Colonic mucosa (tissue), 4 donors: ENCODE data around the gene ACTR5. TPM values are rescaled to one million over a fixed set of nuclear protein-coding genes. Genes with fewer than 3 reads are reported as not detected.

Source experiments
- DNase-seq: peaks from one replicate; pipeline ENCODE4 v3.0.0-alpha.2; 2020
- H3K27ac ChIP-seq: fragments of 200-600 bp; one replicate; pipeline ENCODE4 v1.8.0; 2021
- H3K27me3 ChIP-seq: fragments of 200-600 bp; one replicate; pipeline ENCODE4 v1.8.0; 2021
- H3K36me3 ChIP-seq: fragments of 200-600 bp; one replicate; pipeline ENCODE4 v1.8.0; 2021
- H3K4me1 ChIP-seq: fragments of 200-600 bp; one replicate; pipeline ENCODE4 v1.8.0; 2021; ENCODE audit warnings: mild to moderate bottlenecking
- H3K4me3 ChIP-seq: fragments of 200-600 bp; one replicate; pipeline ENCODE4 v1.8.0; 2021
- H3K9ac ChIP-seq, 2 donors: one replicate each; pipeline ENCODE4 v1.7.0; 2013; ENCODE audit warnings: control low read depth in 2 of 2, low read depth in 2 of 2, low read length in 2 of 2
- H3K9me3 ChIP-seq: fragments of 200-600 bp; one replicate; pipeline ENCODE4 v1.8.0; 2021
- intact Hi-C: fragments of 100-400 bp; cut with DNase I; formaldehyde crosslinking; loops from one replicate; pipeline ENCODE4 v1.14.1; 2022
- total RNA-seq, 2 donors: library from RNA; stranded (reverse); fragmentation: NEBNext Ultra II Directional in 1 of 2; extraction: Animal tissue kit (Norgen Biotek cat#: 25700) in 1 of 2; gene quantifications; one replicate each; pipeline ENCODE4 v1.2.1, GENCODE V29; 2021
- TF ChIP-seq, protein P1 (sequence below): fragments of 200-600 bp; IDR thresholded peaks from one replicate; pipeline ENCODE4 v1.8.0; 2022; ENCODE audit warnings: antibody characterized with exemption, mild to moderate bottlenecking
- donor health status: healthy.
- donor health status: DM: no; HTN: no; CAD: no.
- donor health status: DM: no; HTN: no; CAD: no.

Gene ACTR5
- total RNA-seq, 2 donors from 2014 or later = 4.6 to 8.3 TPM

DNA sequence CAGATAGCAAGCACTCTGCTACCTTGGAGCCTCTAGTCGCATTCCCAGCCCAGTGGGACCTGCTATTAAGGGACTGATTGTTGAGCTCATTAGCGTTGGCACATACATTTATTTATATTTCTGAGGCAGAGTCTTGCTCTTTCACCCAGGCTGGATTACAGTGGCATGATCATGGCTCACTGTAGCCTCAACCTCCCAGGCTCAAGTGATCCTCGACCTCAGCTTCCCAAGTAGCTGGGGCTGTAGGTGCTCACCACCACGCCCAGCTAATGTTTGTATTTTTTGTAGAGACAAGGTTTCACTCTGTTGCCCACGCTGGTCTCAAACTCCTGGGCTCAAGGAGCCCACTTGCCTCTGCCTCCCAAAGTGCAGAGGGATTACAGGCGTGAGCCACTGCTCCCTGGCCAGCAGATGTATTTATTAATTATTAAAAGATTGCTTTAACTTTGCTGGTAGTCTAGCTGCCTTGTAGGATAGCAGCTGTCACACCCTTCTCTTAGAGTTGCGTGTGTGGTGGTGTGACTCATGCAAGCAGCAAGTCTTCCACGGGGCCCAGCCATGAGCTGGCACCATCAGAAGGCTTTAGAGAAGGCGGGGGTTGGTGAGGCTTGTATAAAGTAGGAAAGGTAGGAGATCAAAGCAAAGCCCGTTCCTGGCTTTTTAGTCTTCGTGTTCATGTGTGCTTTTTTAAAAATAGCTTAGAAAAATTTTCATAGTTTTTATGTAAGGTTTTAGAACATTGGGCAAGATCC is 16.5 kb downstream of the ACTR5 start:
- no peaks in the 10 kb centered on the region for H3K36me3 ChIP-seq
- H3K4me1 ChIP-seq = no peaks in the 10 kb centered on the region
- no peak overlapping the region for H3K27ac ChIP-seq
- no peak overlapping the region for H3K4me3 ChIP-seq
- H3K9me3 ChIP-seq = no peaks in the 10 kb centered on the region
- DNase-seq = no peak
- no peak overlapping the region for H3K9ac ChIP-seq
- TF ChIP-seq, protein P1, sequence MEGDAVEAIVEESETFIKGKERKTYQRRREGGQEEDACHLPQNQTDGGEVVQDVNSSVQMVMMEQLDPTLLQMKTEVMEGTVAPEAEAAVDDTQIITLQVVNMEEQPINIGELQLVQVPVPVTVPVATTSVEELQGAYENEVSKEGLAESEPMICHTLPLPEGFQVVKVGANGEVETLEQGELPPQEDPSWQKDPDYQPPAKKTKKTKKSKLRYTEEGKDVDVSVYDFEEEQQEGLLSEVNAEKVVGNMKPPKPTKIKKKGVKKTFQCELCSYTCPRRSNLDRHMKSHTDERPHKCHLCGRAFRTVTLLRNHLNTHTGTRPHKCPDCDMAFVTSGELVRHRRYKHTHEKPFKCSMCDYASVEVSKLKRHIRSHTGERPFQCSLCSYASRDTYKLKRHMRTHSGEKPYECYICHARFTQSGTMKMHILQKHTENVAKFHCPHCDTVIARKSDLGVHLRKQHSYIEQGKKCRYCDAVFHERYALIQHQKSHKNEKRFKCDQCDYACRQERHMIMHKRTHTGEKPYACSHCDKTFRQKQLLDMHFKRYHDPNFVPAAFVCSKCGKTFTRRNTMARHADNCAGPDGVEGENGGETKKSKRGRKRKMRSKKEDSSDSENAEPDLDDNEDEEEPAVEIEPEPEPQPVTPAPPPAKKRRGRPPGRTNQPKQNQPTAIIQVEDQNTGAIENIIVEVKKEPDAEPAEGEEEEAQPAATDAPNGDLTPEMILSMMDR = no peak
- intact Hi-C loops = no loop called here
- no peaks in the 10 kb centered on the region for H3K27me3 ChIP-seq

DNA sequence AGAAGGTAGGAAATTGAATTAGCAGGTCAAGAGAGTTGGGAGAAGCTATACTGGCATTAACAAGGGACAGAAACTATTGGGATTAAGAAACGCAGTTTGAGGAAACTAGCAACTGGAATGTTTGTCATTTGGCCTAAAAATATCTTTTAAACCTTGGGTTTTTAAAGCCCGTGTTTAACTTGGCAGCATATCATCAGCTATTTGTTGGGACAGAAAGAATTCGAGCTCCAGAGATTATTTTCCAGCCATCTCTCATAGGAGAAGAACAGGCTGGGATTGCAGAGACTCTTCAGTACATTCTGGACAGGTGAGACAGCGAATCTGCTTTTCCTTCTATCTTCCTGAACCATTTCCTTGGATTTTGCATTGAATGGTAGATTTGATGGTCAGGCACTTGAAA is 17.8 kb downstream of the ACTR5 start:
- Histone ChIP-seq H3K27me3 (no peaks in the 10 kb centered on the region), H3K9ac (no peak overlapping the region), H3K36me3 (no peaks in the 10 kb centered on the region), H3K27ac (no peak overlapping the region), H3K4me3 (no peak overlapping the region), H3K4me1 (no peaks in the 10 kb centered on the region), H3K9me3 (no peaks in the 10 kb centered on the region)
- intact Hi-C loops = no loop called here
- TF ChIP-seq, protein P1 = no peak
- no peak for DNase-seq

GRCh38 chr20:38769376-38770295 is 21.4 kb downstream of the ACTR5 start:
- H3K4me3 ChIP-seq = no peak overlapping the region

DNA sequence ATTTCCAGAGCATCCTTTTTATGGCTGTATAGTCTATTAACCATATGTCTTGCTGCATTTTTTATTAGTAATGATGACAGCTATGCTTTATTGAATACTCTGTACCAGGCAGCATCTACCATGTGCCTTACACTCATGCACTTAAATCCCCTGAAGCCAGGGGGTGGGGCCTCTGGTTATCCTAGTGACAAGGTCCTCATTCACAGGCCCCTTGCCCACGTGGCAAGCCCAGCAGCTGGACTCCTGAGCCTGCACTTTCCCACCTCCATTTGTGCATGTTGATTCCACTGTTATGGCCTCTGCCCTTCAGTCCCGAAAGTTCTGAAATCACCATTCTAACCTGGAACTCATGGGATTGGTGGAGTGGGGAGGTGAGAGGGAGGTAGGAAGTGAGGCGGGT is 22.3 kb downstream of the ACTR5 start:
- Histone ChIP-seq H3K4me1 (no peaks in the 10 kb centered on the region), H3K9ac (no peak overlapping the region), H3K27me3 (no peaks in the 10 kb centered on the region), H3K36me3 (no peaks in the 10 kb centered on the region), H3K9me3 (no peaks in the 10 kb centered on the region), H3K4me3 (no peak overlapping the region), H3K27ac (no peak overlapping the region)
- DNase-seq = no peak
- TF ChIP-seq, protein P1 = no peak
- intact Hi-C loops = no loop called here

More at GRCh38 chr20:38769376-38770295, 21.4 kb downstream of the ACTR5 start:
- no peak for DNase-seq
- H3K27me3 ChIP-seq = no peaks in the 10 kb centered on the region
- intact Hi-C loops = no loop called here
- H3K27ac ChIP-seq = no peak overlapping the region
- TF ChIP-seq, protein P1 = no peak
- H3K4me1 ChIP-seq = no peaks in the 10 kb centered on the region
- no peaks in the 10 kb centered on the region for H3K36me3 ChIP-seq
- H3K9me3 ChIP-seq = no peaks in the 10 kb centered on the region
- H3K9ac ChIP-seq = no peak overlapping the region

- no peak overlapping the region for H3K9ac ChIP-seq
- H3K4me1 ChIP-seq = no peaks in the 10 kb centered on the region
- H3K27me3 ChIP-seq = no peaks in the 10 kb centered on the region
- intact Hi-C loops = no loop called here
- H3K4me3 ChIP-seq = no peak overlapping the region
- H3K27ac ChIP-seq = no peak overlapping the region
- TF ChIP-seq, protein P1 = no peak
- no peaks in the 10 kb centered on the region for H3K9me3 ChIP-seq
- no peak for DNase-seq
- H3K36me3 ChIP-seq = no peaks in the 10 kb centered on the region
These were observed 22.7 kb downstream of the ACTR5 start for GRCh38 chr20:38770970-38771369.
